ENCODE results near the gene STAC. TPM values are rescaled to one million over a fixed set of nuclear protein-coding genes. Genes with fewer than 3 reads are reported as not detected.

The STAC gene
- total and polyA plus RNA-seq, 9 of the 15 experiments (the other 6 are each of a cell fraction or from before 2014, with no cell fraction given): 0.11 TPM; not detected in 8

DNA sequence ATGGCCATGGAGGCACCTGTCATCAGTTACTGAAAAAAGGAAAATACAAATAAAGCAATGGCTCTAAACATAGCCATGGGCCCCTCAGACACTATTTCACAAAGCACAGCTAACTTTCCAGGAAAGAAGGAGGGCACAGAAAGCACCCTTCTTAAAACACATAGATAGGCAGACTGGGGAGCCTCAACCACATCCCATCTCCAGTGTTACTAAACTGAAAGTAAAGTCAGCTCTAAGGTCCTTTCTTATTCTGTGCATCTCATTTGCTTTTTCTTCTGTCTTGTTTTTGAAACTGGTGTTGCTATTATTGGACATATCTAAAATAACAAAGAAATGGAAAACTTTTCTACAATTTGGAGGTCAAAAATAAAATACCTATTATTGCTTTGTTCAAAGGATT is 48.2 kb upstream of the STAC start:
- DNase-seq (ENCODE audit: extremely low read depth in 1 of 4, low spot score in 3 of 4) (no peak), ATAC-seq (no peak), FAIRE-seq (no peak)
- no peaks in the 10 kb centered on the region for H3K4me1 ChIP-seq (replicated peaks in 1 of 2; ENCODE audit: control insufficient read depth in 2 of 2, insufficient read depth in 2 of 2, low read length in 2 of 2)
- no peak overlapping the region for H2AFZ ChIP-seq (ENCODE audit: low read depth, low read length)
- no peaks in the 10 kb centered on the region for H3K79me2 ChIP-seq (ENCODE audit: control insufficient read depth, insufficient read depth, low read length)
- H3K4me2 ChIP-seq (ENCODE audit: insufficient read depth, low read length): no peak overlapping the region
- in situ Hi-C loops (cut with MboI): no loop called here
- H3K4me3 ChIP-seq: no peak overlapping the region
- H3K27me3 ChIP-seq (ENCODE audit: control insufficient read depth in 2 of 2, insufficient read depth in 2 of 2, low read length in 2 of 2): no peaks in the 10 kb centered on the region
- no peak overlapping the region for H3K9ac ChIP-seq (ENCODE audit: insufficient read depth in 1 of 2, low read depth in 2 of 2, low read length in 2 of 2)
- no peak for TF ChIP-seq MTA1 (IDR thresholded peaks at IDR 0.05; ENCODE audit: borderline replicate concordance)
- TF ChIP-seq TCF7 (IDR thresholded peaks at IDR 0.05; ENCODE audit: borderline replicate concordance): no peak
- no peak for TF ChIP-seq SIRT6 (IDR thresholded peaks at IDR 0.05; ENCODE audit: low read depth, low read length)
- no peak for TF ChIP-seq PRMT5 (CRISPR knock-in tag; IDR thresholded peaks at IDR 0.05)
- no peak for TF ChIP-seq ZFP30 (CRISPR knock-in tag; IDR thresholded peaks at IDR 0.05; ENCODE audit: borderline replicate concordance)
- TF ChIP-seq ZBTB9 (CRISPR knock-in tag; IDR thresholded peaks at IDR 0.05): no peak
- TF ChIP-seq NFIX (CRISPR knock-in tag; IDR thresholded peaks at IDR 0.05; ENCODE audit: low read depth): no peak
- no peak for TF ChIP-seq ZNF696 (CRISPR knock-in tag; conservative IDR thresholded peaks at IDR 0.05)
- TF ChIP-seq FOXP1 (CRISPR knock-in tag; IDR thresholded peaks at IDR 0.05): no peak
- H3K27ac ChIP-seq (ENCODE audit: extremely low read depth, low read depth, low read length): no peak overlapping the region
- H3K9me3 ChIP-seq (replicated peaks; ENCODE audit: control insufficient read depth, insufficient read depth, low read depth, low read length): no peaks in the 10 kb centered on the region; the same call in 1 of the 2 replicates
- ChIA-PET POLR2A (interaction anchor here (0.7 kb wide), 1 partner anchor 12 kb away, joined by 3 read pairs; no protein-coding TSS in a partner anchor), CTCF (ENCODE audit: low intra/inter-chr PET ratio) (no interaction called here)
- H4K20me1 ChIP-seq (replicated peaks; ENCODE audit: control insufficient read depth, insufficient read depth, low read length): no peaks in the 10 kb centered on the region
- intact Hi-C loops (cut with micrococcal nuclease): no loop called here
- BruUV-seq (replicated peaks): no TSS peak
- H3K9me1 ChIP-seq (ENCODE audit: control insufficient read depth, insufficient read depth, low read length): no peaks in the 10 kb centered on the region
- H3K36me3 ChIP-seq (ENCODE audit: control insufficient read depth, insufficient read depth, low read length): no peaks in the 10 kb centered on the region

Data from K562 (cell line).